ENCODE results near the gene ZNF629.

GRCh38 chr16:30750876-30751465 is 36.0 kb downstream of the ZNF629 start:
- TF ChIP-seq CTCF (IDR thresholded peaks at IDR 0.05; ENCODE audit: poor library complexity, severe bottlenecking) (no peak), REST (IDR thresholded peaks at IDR 0.05; ENCODE audit: borderline replicate concordance) (no peak), EZH2 (IDR thresholded peaks at IDR 0.05; ENCODE audit: borderline replicate concordance, insufficient read depth, low read length, poor library complexity, severe bottlenecking) (no peak), POLR2AphosphoS5 (IDR thresholded peaks at IDR 0.05) (no peak)
